Measurements from ENCODE around the gene BMP5. TPM values are rescaled to one million over a fixed set of nuclear protein-coding genes. Genes with fewer than 3 reads are reported as not detected.
"Not testable (repeated sequence)": the region's sequence is repeated elsewhere in the genome, so short reads cannot be mapped to it uniquely, and the experiment has no call there.

BMP5 gene
- 1.3 and 2.4 TPM in 2 replicates for total RNA-seq (2012; rRNA removed)

DNA sequence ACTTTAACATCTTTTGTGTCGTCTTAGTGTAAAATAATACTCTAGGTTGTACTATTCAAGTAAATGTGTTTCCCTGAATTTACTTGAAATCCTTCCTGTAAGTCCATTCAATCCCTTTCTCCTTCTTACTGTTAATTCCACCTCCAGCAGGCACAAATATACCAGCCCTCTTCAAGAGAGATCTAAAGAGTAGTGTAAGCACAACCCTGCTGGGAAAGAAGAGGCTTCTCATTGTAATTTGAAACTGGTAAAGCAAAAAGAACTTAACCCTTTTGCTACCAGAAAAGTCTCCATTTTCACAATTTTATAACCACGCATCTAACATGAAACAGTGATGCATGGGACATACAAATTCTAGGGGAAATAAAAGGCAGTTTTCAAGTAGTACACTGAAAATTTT, at the start of gene BMP5:
BMP5 (minus strand) TSS at position 191 of the 400 bp plus-strand sequence. CDS start 725 bp downstream, outside the sequence.
- Histone ChIP-seq H3K4me3 (ENCODE audit: low read length) (no peak within 1 kb of the TSS), H3K4me1 (ENCODE audit: control insufficient read depth, insufficient read depth, low read length) (no peaks in the 10 kb centered on the region), H3K36me3 (ENCODE audit: insufficient read depth, low read length) (no peaks in the 10 kb centered on the region), H3K4me2 (ENCODE audit: low read length) (no peak within 1 kb of the TSS), H3K27me3 (ENCODE audit: control insufficient read depth, insufficient read depth, low read length) (peaks cover 3% of the 10 kb centered on the region), H3K9me3 (replicated peaks; ENCODE audit: low read length) (no peaks in the 10 kb centered on the region), H3K9ac (ENCODE audit: low read depth, low read length) (no peak within 1 kb of the TSS)

GRCh38 chr6:55922406-55922805, 47.0 kb upstream of the BMP5 start:
- Histone ChIP-seq H3K27me3 (ENCODE audit: control insufficient read depth, insufficient read depth, low read length) (no peaks in the 10 kb centered on the region), H3K9ac (ENCODE audit: low read depth, low read length) (no peak overlapping the region), H3K4me1 (ENCODE audit: control insufficient read depth, insufficient read depth, low read length) (peaks cover 31% of the 10 kb centered on the region), H3K4me3 (ENCODE audit: low read length) (no peak overlapping the region), H3K4me2 (ENCODE audit: low read length) (no peak overlapping the region), H3K36me3 (ENCODE audit: insufficient read depth, low read length) (no peaks in the 10 kb centered on the region), H3K9me3 (replicated peaks; ENCODE audit: low read length) (no peaks in the 10 kb centered on the region)

DNA sequence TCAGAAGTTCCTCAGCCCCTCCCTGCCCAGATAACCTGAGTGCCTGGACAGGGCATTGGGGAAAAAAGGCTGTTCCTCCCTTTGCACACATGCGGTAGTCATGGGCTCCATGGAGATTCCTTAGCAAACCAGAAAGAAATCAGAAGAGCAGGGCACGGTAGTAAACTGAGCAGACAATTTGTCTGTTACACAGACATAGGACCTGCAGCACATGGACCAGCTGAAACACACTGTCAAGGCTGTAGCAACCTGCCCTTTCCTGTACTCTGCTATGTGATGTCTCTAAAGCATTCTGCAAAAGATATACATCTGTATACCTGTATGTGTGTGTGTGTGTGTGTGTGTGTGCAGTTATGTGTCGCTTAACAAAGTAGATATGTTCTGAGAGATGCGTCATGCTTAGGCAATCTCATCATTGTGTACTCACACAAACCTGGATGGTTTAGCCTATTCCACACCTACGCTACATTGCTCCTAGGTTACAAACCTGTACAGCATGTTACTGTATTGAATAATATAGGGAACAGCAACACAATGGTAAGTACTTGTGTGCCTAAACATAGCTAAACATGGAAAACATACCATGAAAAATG, 44.4 kb upstream of the BMP5 start:
- Histone ChIP-seq H3K27me3 (ENCODE audit: control insufficient read depth, insufficient read depth, low read length) (no peaks in the 10 kb centered on the region), H3K9me3 (replicated peaks; ENCODE audit: low read length) (no peaks in the 10 kb centered on the region), H3K36me3 (ENCODE audit: insufficient read depth, low read length) (no peaks in the 10 kb centered on the region), H3K4me2 (ENCODE audit: low read length) (no peak overlapping the region), H3K9ac (ENCODE audit: low read depth, low read length) (no peak overlapping the region), H3K4me3 (ENCODE audit: low read length) (no peak overlapping the region), H3K4me1 (ENCODE audit: control insufficient read depth, insufficient read depth, low read length) (peaks cover 42% of the 10 kb centered on the region)

- Histone ChIP-seq H3K36me3 (ENCODE audit: insufficient read depth, low read length) (no peaks in the 10 kb centered on the region), H3K4me2 (ENCODE audit: low read length) (peak overlapping the region; percentile 50), H3K4me3 (ENCODE audit: low read length) (no peak overlapping the region)
These were observed 43.2 kb upstream of the BMP5 start for GRCh38 chr6:55918639-55919038.

DNA sequence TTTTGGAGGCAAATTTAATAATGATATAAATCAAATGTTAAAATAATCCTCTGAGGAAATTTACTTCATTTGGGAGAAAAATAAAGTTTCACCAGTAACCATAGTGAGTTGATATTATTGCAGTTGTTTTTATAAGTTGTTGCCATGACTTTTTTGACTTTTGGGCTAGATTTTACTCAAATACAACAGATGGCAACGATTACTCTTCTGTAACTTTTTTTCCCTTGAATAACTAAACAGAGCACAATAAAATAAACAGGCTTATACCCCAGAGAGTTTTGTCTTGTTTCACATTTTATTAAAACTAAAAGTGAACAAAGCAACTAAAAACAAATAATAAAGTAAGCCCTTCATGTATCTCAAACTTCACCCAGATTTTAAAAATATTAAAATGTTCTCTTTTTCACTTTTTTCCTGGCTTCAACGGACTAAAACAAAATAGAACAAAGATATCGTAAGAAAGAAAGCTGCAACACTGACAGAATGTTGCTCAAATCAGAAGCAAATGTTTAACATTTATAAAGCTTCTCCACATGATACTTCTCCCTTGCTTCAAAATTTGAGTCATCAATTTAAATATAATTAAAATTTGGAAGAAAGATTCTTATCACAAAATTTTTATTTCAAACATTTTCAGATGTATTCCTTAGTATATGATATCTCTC, 42.5 kb upstream of the BMP5 start:
- H3K27me3 ChIP-seq (ENCODE audit: control insufficient read depth, insufficient read depth, low read length) = no peaks in the 10 kb centered on the region
- no peaks in the 10 kb centered on the region for H3K9me3 ChIP-seq (replicated peaks; ENCODE audit: low read length)
- peaks cover 53% of the 10 kb centered on the region for H3K4me1 ChIP-seq (ENCODE audit: control insufficient read depth, insufficient read depth, low read length)
- H3K9ac ChIP-seq (ENCODE audit: low read depth, low read length) = peak overlapping the region; percentile 48
- H3K4me3 ChIP-seq (ENCODE audit: low read length) = no peak overlapping the region
- peak overlapping the region; percentile 50 for H3K4me2 ChIP-seq (ENCODE audit: low read length)
- no peaks in the 10 kb centered on the region for H3K36me3 ChIP-seq (ENCODE audit: insufficient read depth, low read length)

More at GRCh38 chr6:55918639-55919038, 43.2 kb upstream of the BMP5 start:
- no peaks in the 10 kb centered on the region for H3K9me3 ChIP-seq (replicated peaks; ENCODE audit: low read length)
- peak overlapping the region; percentile 48 for H3K9ac ChIP-seq (ENCODE audit: low read depth, low read length)
- H3K27me3 ChIP-seq (ENCODE audit: control insufficient read depth, insufficient read depth, low read length) = no peaks in the 10 kb centered on the region
- H3K4me1 ChIP-seq (ENCODE audit: control insufficient read depth, insufficient read depth, low read length) = peaks cover 45% of the 10 kb centered on the region

GRCh38 chr6:55916188-55916587, 40.8 kb upstream of the BMP5 start:
- no peaks in the 10 kb centered on the region for H3K9me3 ChIP-seq (replicated peaks; ENCODE audit: low read length)
- H3K27me3 ChIP-seq (ENCODE audit: control insufficient read depth, insufficient read depth, low read length) = no peaks in the 10 kb centered on the region
- H3K36me3 ChIP-seq (ENCODE audit: insufficient read depth, low read length) = no peaks in the 10 kb centered on the region
- peaks cover 53% of the 10 kb centered on the region for H3K4me1 ChIP-seq (ENCODE audit: control insufficient read depth, insufficient read depth, low read length)
- no peak overlapping the region for H3K9ac ChIP-seq (ENCODE audit: low read depth, low read length)
- H3K4me2 ChIP-seq (ENCODE audit: low read length) = peak overlapping the region; percentile 31
- no peak overlapping the region for H3K4me3 ChIP-seq (ENCODE audit: low read length)

DNA sequence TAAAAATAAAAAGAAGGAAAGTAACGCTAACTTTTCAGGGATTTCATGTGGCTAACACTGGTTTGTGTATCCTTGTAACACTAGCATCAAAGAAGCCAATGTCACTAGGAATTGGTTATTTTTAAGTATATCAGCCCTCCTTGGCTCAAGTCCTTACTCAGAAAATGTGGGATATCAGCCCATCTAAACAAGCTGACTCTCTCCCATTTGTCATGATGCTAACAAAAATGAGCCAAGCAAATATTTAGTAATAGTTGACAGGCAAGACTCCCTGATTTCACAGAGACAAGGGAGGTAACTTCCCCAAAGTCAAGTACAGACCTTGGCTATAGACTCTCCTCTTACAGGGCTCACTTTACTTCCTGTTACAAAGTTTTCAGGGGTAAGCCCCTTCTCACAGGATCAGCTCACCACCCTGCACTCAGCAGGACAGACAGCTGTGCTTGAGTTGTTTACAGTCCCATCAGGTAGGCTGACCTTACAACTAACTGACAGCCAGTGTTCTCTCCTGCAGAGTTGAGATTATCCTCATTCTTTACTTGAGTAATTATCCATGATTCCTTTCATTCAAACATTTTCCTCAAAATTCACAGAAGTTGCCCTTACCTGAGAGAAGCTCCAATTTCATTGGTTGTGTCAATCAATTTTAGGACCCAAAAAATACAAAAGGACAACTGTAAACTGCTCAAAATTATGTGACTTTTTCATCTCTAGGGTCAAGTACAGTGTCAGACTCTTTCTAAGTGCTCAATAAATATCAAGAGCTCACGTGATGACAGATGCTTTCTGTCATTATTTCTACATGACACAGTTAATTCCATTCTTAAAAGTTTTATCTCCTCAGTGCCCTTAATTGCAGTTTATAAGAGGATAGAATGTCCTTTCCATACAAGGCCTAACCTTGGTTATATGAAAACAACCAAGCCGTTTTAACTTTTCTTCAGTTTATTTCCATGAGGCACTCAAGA, 38.1 kb upstream of the BMP5 start:
- Histone ChIP-seq H3K4me3 (ENCODE audit: low read length) (no peak overlapping the region), H3K4me2 (ENCODE audit: low read length) (no peak overlapping the region)

DNA sequence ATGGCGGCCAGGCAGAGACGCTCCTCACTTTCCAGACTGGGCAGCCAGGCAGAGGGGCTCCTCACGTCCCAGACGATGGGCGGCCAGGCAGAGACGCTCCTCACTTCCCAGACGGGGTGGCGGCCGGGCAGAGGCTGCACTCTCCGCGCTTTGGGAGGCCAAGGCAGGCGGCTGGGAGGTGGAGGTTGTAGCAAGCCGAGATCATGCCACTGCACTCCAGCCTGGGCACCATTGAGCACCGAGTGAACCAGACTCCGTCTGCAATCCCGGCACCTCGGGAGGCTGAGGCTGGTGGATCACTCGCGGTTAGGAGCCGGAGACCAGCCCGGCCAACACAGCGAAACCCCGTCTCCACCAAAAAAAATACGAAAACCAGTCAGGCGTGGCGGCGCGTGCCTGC, 35.1 kb upstream of the BMP5 start:
- H3K9ac ChIP-seq (ENCODE audit: low read depth, low read length); H3K36me3 ChIP-seq (ENCODE audit: insufficient read depth, low read length); H3K4me2 ChIP-seq (ENCODE audit: low read length); H3K9me3 ChIP-seq (replicated peaks; ENCODE audit: low read length); H3K27me3 ChIP-seq (ENCODE audit: control insufficient read depth, insufficient read depth, low read length); H3K4me3 ChIP-seq (ENCODE audit: low read length): not testable (repeated sequence)
- H3K4me1 ChIP-seq (ENCODE audit: control insufficient read depth, insufficient read depth, low read length) = peaks cover 12% of the 10 kb centered on the region

More for the DNA sequence above, 38.1 kb upstream of the BMP5 start:
- peaks cover 38% of the 10 kb centered on the region for H3K4me1 ChIP-seq (ENCODE audit: control insufficient read depth, insufficient read depth, low read length)
- no peaks in the 10 kb centered on the region for H3K9me3 ChIP-seq (replicated peaks; ENCODE audit: low read length)
- no peaks in the 10 kb centered on the region for H3K27me3 ChIP-seq (ENCODE audit: control insufficient read depth, insufficient read depth, low read length)
- no peaks in the 10 kb centered on the region for H3K36me3 ChIP-seq (ENCODE audit: insufficient read depth, low read length)
- no peak overlapping the region for H3K9ac ChIP-seq (ENCODE audit: low read depth, low read length)

- not testable (repeated sequence) for H3K4me2 ChIP-seq (ENCODE audit: low read length); H3K9me3 ChIP-seq (replicated peaks; ENCODE audit: low read length); H3K9ac ChIP-seq (ENCODE audit: low read depth, low read length); H3K4me3 ChIP-seq (ENCODE audit: low read length); H3K36me3 ChIP-seq (ENCODE audit: insufficient read depth, low read length); H3K27me3 ChIP-seq (ENCODE audit: control insufficient read depth, insufficient read depth, low read length)
- H3K4me1 ChIP-seq (ENCODE audit: control insufficient read depth, insufficient read depth, low read length) = peaks cover 12% of the 10 kb centered on the region
These were observed 34.5 kb upstream of the BMP5 start for GRCh38 chr6:55909911-55910310.

DNA sequence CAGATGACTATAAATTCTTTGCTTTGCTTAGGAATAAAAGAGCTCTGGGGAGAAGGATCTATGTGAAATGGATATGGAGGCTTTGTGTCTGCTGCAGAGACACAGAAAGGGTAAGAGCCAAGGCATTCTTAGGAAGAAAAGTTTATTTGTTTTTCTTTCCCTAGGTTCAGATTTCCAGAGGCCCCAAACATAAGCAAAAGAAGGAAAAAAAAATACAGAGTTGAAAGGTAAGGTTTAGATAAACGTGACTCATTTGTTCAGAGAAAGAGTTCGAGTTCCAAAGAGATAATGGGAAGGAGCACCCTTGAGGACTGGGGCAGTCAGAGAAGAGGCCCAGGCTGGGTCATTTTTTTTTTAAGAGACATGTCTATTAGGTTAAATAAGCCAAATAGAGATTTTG, 27.4 kb upstream of the BMP5 start:
- Histone ChIP-seq H3K4me2 (ENCODE audit: low read length) (peak overlapping the region; percentile 28), H3K9me3 (replicated peaks; ENCODE audit: low read length) (no peaks in the 10 kb centered on the region), H3K4me3 (ENCODE audit: low read length) (no peak overlapping the region), H3K36me3 (ENCODE audit: insufficient read depth, low read length) (no peaks in the 10 kb centered on the region), H3K27me3 (ENCODE audit: control insufficient read depth, insufficient read depth, low read length) (no peaks in the 10 kb centered on the region), H3K4me1 (ENCODE audit: control insufficient read depth, insufficient read depth, low read length) (peaks cover 18% of the 10 kb centered on the region), H3K9ac (ENCODE audit: low read depth, low read length) (no peak overlapping the region)

- Histone ChIP-seq H3K4me3 (ENCODE audit: low read length) (no peak overlapping the region), H3K4me1 (ENCODE audit: control insufficient read depth, insufficient read depth, low read length) (peaks cover 22% of the 10 kb centered on the region), H3K27me3 (ENCODE audit: control insufficient read depth, insufficient read depth, low read length) (no peaks in the 10 kb centered on the region), H3K9ac (ENCODE audit: low read depth, low read length) (no peak overlapping the region), H3K9me3 (replicated peaks; ENCODE audit: low read length) (no peaks in the 10 kb centered on the region), H3K36me3 (ENCODE audit: insufficient read depth, low read length) (no peaks in the 10 kb centered on the region), H3K4me2 (ENCODE audit: low read length) (no peak overlapping the region)
These were observed 26.4 kb upstream of the BMP5 start for GRCh38 chr6:55901765-55902270.

Measured in skeletal muscle satellite cell (primary cell).